Skeletal muscle tissue (tissue), 4 donors: ENCODE measurements around the gene MYO16. TPM values are rescaled to one million over a fixed set of nuclear protein-coding genes. Genes with fewer than 3 reads are reported as not detected.
"Not testable (repeated sequence)": the region's sequence is repeated elsewhere in the genome, so short reads cannot be mapped to it uniquely, and the experiment has no call there.

Source experiments
- H3K27ac ChIP-seq: one replicate; pipeline ENCODE4 v1.7.0; 2013; ENCODE audit warnings: mild to moderate bottlenecking, low read depth, low read length, inconsistent platforms
- H3K27me3 ChIP-seq, 3 donors: one replicate each; pipeline ENCODE4 v1.7.0; 2013; ENCODE audit warnings: low read length in 3 of 3; ENCODE audit not compliant: control insufficient read depth in 3 of 3, insufficient read depth in 3 of 3
- H3K36me3 ChIP-seq, 3 donors: one replicate each; pipeline ENCODE4 v1.7.0; 2013; ENCODE audit warnings: low read length in 3 of 3; ENCODE audit not compliant: control insufficient read depth in 3 of 3, insufficient read depth in 3 of 3
- H3K4me1 ChIP-seq, 3 donors: one replicate each; pipeline ENCODE4 v1.7.0; 2013; ENCODE audit warnings: low read length in 3 of 3, mild to moderate bottlenecking in 3 of 3; ENCODE audit not compliant: control insufficient read depth in 3 of 3, insufficient read depth in 3 of 3
- H3K4me3 ChIP-seq, 3 donors: one replicate each; pipeline ENCODE4 v1.7.0; 2013; ENCODE audit warnings: low read length in 3 of 3
- H3K9ac ChIP-seq, 3 donors: one replicate each; pipeline ENCODE4 v1.7.0; 2013; ENCODE audit warnings: low read length in 3 of 3, mild to moderate bottlenecking in 3 of 3, moderate library complexity in 2 of 3, low read depth in 1 of 3
- H3K9me3 ChIP-seq, 3 donors: one replicate each; pipeline ENCODE4 v1.7.0; 2013; ENCODE audit warnings: low read length in 3 of 3; ENCODE audit not compliant: control insufficient read depth in 3 of 3
- total RNA-seq: library from RNA; depleted of rRNA; stranded (reverse); fragments of >200 nt; gene quantifications from one replicate; pipeline ENCODE4 v1.2.3, GENCODE V29; 2014
- donor health status: Osteomylitis.

Gene MYO16
- total RNA-seq, 1 donor from 2014 or later, result 43.8 TPM

GRCh38 chr13:109209526-109209925, 580.1 kb downstream of the MYO16 start:
- Histone ChIP-seq H3K9ac (no peak overlapping the region), H3K9me3 (no peaks in the 10 kb centered on the region), H3K4me1 (no peaks in the 10 kb centered on the region), H3K4me3 (no peak overlapping the region), H3K27ac (no peak overlapping the region), H3K27me3 (no peaks in the 10 kb centered on the region), H3K36me3 (no peaks in the 10 kb centered on the region)

- no peaks in the 10 kb centered on the region for H3K9me3 ChIP-seq
- no peaks in the 10 kb centered on the region for H3K4me1 ChIP-seq
- H3K4me3 ChIP-seq, result no peak overlapping the region
- H3K27ac ChIP-seq, result no peak overlapping the region
- H3K27me3 ChIP-seq, result no peaks in the 10 kb centered on the region
- no peak overlapping the region for H3K9ac ChIP-seq
- H3K36me3 ChIP-seq, result no peaks in the 10 kb centered on the region
These were observed 582.2 kb downstream of the MYO16 start for GRCh38 chr13:109211616-109212015.

- Histone ChIP-seq H3K36me3 (no peaks in the 10 kb centered on the region), H3K4me1 (no peaks in the 10 kb centered on the region), H3K27me3 (no peaks in the 10 kb centered on the region), H3K9ac (no peak overlapping the region), H3K27ac (no peak overlapping the region), H3K4me3 (no peak overlapping the region), H3K9me3 (no peaks in the 10 kb centered on the region)
These were observed 583.2 kb downstream of the MYO16 start for GRCh38 chr13:109212650-109213049.

GRCh38 chr13:109213714-109214113, 584.3 kb downstream of the MYO16 start:
- H3K9me3 ChIP-seq, result no peaks in the 10 kb centered on the region
- no peaks in the 10 kb centered on the region for H3K4me1 ChIP-seq
- H3K4me3 ChIP-seq, result no peak overlapping the region
- no peak overlapping the region for H3K27ac ChIP-seq
- H3K27me3 ChIP-seq, result no peaks in the 10 kb centered on the region
- no peaks in the 10 kb centered on the region for H3K36me3 ChIP-seq
- no peak overlapping the region for H3K9ac ChIP-seq

- Histone ChIP-seq H3K27ac (no peak overlapping the region), H3K9ac (no peak overlapping the region), H3K36me3 (no peaks in the 10 kb centered on the region), H3K4me3 (no peak overlapping the region), H3K4me1 (no peaks in the 10 kb centered on the region), H3K27me3 (no peaks in the 10 kb centered on the region), H3K9me3 (no peaks in the 10 kb centered on the region)
These were observed 585.0 kb downstream of the MYO16 start for GRCh38 chr13:109214393-109214792.

- Histone ChIP-seq H3K9me3 (no peaks in the 10 kb centered on the region), H3K27ac (no peak overlapping the region), H3K36me3 (no peaks in the 10 kb centered on the region), H3K4me1 (no peaks in the 10 kb centered on the region), H3K9ac (no peak overlapping the region), H3K27me3 (no peaks in the 10 kb centered on the region), H3K4me3 (no peak overlapping the region)
These were observed 586.0 kb downstream of the MYO16 start for GRCh38 chr13:109215377-109215776.

- H3K27me3 ChIP-seq, H3K9me3 ChIP-seq, H3K36me3 ChIP-seq, H3K4me1 ChIP-seq, H3K4me3 ChIP-seq, H3K27ac ChIP-seq, H3K9ac ChIP-seq: not testable (repeated sequence)
These were observed 588.1 kb downstream of the MYO16 start for GRCh38 chr13:109217510-109217909.

- Histone ChIP-seq H3K9me3 (peaks cover 0 to 5% (median 0%) of the 10 kb centered on the region in 3 donors), H3K4me3 (no peak overlapping the region), H3K4me1 (no peaks in the 10 kb centered on the region)
These were observed 591.2 kb downstream of the MYO16 start for GRCh38 chr13:109220631-109221030.

GRCh38 chr13:109224033-109224432, 594.6 kb downstream of the MYO16 start:
- Histone ChIP-seq H3K9ac (no peak overlapping the region), H3K27ac (no peak overlapping the region), H3K4me1 (no peaks in the 10 kb centered on the region), H3K4me3 (no peak overlapping the region), H3K27me3 (no peaks in the 10 kb centered on the region), H3K36me3 (no peaks in the 10 kb centered on the region), H3K9me3 (peaks cover 0 to 5% (median 0%) of the 10 kb centered on the region in 3 donors)

More at GRCh38 chr13:109220631-109221030, 591.2 kb downstream of the MYO16 start:
- Histone ChIP-seq H3K36me3 (no peaks in the 10 kb centered on the region), H3K27me3 (no peaks in the 10 kb centered on the region), H3K9ac (no peak overlapping the region), H3K27ac (no peak overlapping the region)

- Histone ChIP-seq H3K27ac (no peak overlapping the region), H3K4me1 (no peaks in the 10 kb centered on the region), H3K9ac (no peak overlapping the region), H3K4me3 (no peak overlapping the region), H3K27me3 (no peaks in the 10 kb centered on the region), H3K36me3 (no peaks in the 10 kb centered on the region), H3K9me3 (peaks cover 0 to 5% (median 0%) of the 10 kb centered on the region in 3 donors)
These were observed 597.2 kb downstream of the MYO16 start for GRCh38 chr13:109226631-109227030.
